Measurements from ENCODE around the gene ABCA8.
"Not testable (repeated sequence)": the region's sequence is repeated elsewhere in the genome, so short reads cannot be mapped to it uniquely, and the experiment has no call there.

ABCA8 gene

GRCh38 chr17:68973098-68973846 lies 18.1 kb upstream of the ABCA8 start:
- H3K4me1 ChIP-seq (ENCODE audit: control insufficient read depth in 1 of 2, insufficient read depth in 1 of 2, low read depth in 1 of 2, low read length in 1 of 2): no peaks in the 10 kb centered on the region
- H3K27ac ChIP-seq: no peak overlapping the region
- no peak overlapping the region for H3K4me3 ChIP-seq (ENCODE audit: low read depth in 1 of 2, low read length in 1 of 2)
- no peaks in the 10 kb centered on the region for H3K9me3 ChIP-seq
- TF ChIP-seq CTCF (IDR thresholded peaks at IDR 0.05): no peak
- H3K36me3 ChIP-seq: no peaks in the 10 kb centered on the region
- no peaks in the 10 kb centered on the region for H3K27me3 ChIP-seq

- H3K4me1 ChIP-seq (ENCODE audit: control insufficient read depth in 1 of 2, insufficient read depth in 1 of 2, low read depth in 1 of 2, low read length in 1 of 2): no peaks in the 10 kb centered on the region
These were observed 17.0 kb upstream of the ABCA8 start for GRCh38 chr17:68972119-68972704.

GRCh38 chr17:68969101-68969500 lies 13.9 kb upstream of the ABCA8 start:
- Histone ChIP-seq H3K27ac (no peak overlapping the region), H3K4me1 (ENCODE audit: control insufficient read depth in 1 of 2, insufficient read depth in 1 of 2, low read depth in 1 of 2, low read length in 1 of 2) (no peaks in the 10 kb centered on the region), H3K36me3 (no peaks in the 10 kb centered on the region), H3K9me3 (no peaks in the 10 kb centered on the region), H3K4me3 (ENCODE audit: low read depth in 1 of 2, low read length in 1 of 2) (no peak overlapping the region), H3K27me3 (no peaks in the 10 kb centered on the region)
- no peak for TF ChIP-seq CTCF (IDR thresholded peaks at IDR 0.05)

More at GRCh38 chr17:68972119-68972704, 17.0 kb upstream of the ABCA8 start:
- H3K4me3 ChIP-seq (ENCODE audit: low read depth in 1 of 2, low read length in 1 of 2): no peak overlapping the region
- H3K27me3 ChIP-seq: no peaks in the 10 kb centered on the region
- no peaks in the 10 kb centered on the region for H3K9me3 ChIP-seq
- H3K27ac ChIP-seq: no peak overlapping the region
- no peaks in the 10 kb centered on the region for H3K36me3 ChIP-seq
- TF ChIP-seq CTCF (IDR thresholded peaks at IDR 0.05): no peak

GRCh38 chr17:68963958-68964357 lies 8.8 kb upstream of the ABCA8 start:
- Histone ChIP-seq H3K4me3 (ENCODE audit: low read depth in 1 of 2, low read length in 1 of 2) (no peak overlapping the region), H3K9me3 (no peaks in the 10 kb centered on the region), H3K27me3 (no peaks in the 10 kb centered on the region), H3K4me1 (ENCODE audit: control insufficient read depth in 1 of 2, insufficient read depth in 1 of 2, low read depth in 1 of 2, low read length in 1 of 2) (no peaks in the 10 kb centered on the region), H3K27ac (no peak overlapping the region), H3K36me3 (no peaks in the 10 kb centered on the region)
- no peak for TF ChIP-seq CTCF (IDR thresholded peaks at IDR 0.05)

- Histone ChIP-seq H3K9me3 (no peaks in the 10 kb centered on the region), H3K4me3 (ENCODE audit: low read depth in 1 of 2, low read length in 1 of 2) (no peak overlapping the region), H3K36me3 (no peaks in the 10 kb centered on the region), H3K27me3 (no peaks in the 10 kb centered on the region), H3K27ac (no peak overlapping the region), H3K4me1 (ENCODE audit: control insufficient read depth in 1 of 2, insufficient read depth in 1 of 2, low read depth in 1 of 2, low read length in 1 of 2) (no peaks in the 10 kb centered on the region)
- no peak for TF ChIP-seq CTCF (IDR thresholded peaks at IDR 0.05)
These were observed 6.2 kb upstream of the ABCA8 start for GRCh38 chr17:68961214-68961882.

GRCh38 chr17:68959117-68959516 lies 3.9 kb upstream of the ABCA8 start:
- H3K4me3 ChIP-seq (ENCODE audit: low read depth in 1 of 2, low read length in 1 of 2); H3K9me3 ChIP-seq; H3K27ac ChIP-seq; H3K36me3 ChIP-seq; H3K4me1 ChIP-seq (ENCODE audit: control insufficient read depth in 1 of 2, insufficient read depth in 1 of 2, low read depth in 1 of 2, low read length in 1 of 2); H3K27me3 ChIP-seq: not testable (repeated sequence)

Data from neutrophil (primary cell).